NCI-H1694 treated with DMSO at 0.1 percent for 48 hours (cell line): ENCODE measurements around the gene DNMT3A.

ENCODE experiments used
- DNase-seq: peaks from one replicate; lab custom pipeline; 2025; lab: John Stamatoyannopoulos, UW

The DNMT3A gene

DNA sequence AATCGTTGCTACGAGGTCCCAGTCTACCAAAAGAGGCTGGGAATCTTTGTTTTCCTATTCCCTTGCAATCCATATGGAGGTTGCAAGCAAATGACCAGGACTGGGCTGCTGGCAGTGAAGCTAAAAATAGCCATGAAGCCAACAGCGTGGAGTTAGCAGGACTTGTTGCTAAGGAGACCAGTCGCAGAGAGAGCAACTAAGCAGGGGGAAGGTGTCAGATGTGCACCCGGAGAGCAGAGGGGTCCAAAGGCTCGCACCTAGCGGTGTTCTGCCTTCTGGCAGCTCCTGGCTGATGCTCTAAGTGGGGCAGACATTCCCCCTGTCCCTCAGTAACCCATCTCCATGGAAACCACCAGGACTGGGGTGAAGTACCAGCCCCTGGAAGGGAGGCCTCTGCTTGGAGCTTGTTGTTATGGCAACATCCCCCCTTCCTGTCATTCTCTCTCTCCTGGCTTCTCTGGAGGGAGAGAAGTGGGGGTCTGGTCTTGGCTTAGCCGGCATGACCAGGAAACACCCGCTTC is 84.6 kb downstream of the DNMT3A start:
- DNase-seq: no peak

DNA sequence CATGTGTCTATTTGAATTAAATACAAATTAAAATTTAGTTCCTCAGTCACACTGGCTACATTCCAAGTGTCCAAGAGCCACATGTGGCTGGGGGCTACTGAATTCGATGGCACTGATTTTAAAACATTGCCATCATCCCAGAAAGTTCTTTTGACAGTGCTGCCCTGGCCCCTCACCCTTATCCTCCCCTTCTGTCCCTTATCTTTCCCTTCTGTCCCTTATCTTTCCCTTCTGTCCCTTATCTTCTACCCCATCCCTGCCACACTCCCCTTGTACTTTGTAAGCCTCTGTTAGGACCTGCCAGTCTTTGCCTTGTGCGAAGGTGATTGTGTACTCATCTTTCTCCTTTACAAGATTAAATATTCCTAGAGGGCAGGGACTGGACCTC is 85.2 kb downstream of the DNMT3A start:
- DNase-seq: no peak

DNA sequence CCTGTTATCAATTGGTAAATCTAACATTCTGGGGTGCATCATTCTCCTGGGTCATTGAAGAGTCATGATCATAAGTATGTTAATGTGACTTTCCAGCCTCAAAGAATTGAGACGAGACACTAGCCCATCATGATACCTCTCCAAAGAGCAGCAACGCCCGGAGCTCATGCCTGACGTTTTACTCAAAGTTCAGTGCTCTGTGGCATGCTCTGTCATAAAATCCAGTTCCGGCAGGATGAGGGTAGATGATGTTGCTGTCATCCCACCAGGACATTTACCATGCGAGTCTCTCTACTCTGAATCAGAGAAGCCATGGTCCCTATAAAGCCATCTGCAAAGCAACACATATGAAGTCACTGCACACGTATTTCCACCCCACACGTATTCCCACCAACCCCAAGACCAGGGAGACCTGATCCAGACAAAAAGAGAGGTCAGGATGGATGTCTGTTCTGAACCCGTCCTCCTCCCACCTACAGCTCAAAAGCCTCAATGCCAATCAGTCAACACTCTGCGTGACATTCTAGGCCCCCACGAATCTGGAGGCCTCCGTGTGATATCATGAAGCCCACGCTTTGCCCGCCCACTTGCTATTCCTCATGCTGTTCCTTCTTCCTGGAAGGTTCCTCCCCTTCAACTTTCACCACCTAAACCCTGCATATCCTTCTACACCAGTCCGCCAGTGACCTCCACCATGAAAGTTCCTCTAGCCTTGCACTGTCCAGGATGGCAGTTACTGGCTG is 85.8 kb downstream of the DNMT3A start:
- DNase-seq: no peak

DNA sequence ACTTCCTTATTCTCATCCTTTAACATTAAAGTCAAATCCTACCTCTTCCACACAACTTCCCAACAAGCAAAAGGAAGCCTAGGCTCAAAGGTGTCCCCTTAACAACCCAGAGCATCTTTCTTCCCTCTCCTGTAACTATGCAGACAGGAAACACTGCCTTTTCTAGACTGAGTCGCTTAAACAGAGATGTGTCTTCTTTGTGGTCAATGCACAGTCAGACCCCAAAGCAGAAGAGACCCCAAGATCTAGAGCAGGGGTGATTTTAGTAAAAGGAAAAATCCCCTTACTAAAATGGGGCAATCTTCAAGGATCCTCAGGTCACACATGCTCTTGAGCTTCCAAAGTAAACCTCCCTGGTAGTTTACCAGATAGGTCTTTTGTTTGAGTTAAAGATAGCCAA is 86.8 kb downstream of the DNMT3A start:
- DNase-seq: no peak

DNA sequence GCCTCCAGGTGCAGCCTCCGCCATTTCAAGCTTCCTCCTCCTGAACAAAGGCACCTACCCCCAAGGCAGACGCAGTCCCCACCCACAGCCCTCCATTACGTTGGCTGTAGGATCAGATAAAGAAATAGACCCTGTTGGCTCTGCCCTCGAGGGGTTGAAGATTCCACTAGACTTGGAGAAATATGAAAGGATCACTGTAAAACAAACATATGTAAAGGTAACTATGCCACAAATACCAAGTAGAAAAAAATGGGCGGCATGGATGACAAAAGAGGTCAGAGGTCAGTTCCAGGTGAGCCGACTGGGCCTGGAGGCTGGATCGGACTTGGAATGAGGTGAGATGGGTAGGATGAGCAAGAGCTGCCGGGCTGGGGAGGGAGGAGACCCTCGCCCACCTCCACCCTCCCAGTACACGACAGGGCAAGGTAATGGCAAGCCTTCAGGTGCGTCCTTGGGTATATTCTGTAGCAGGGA is 88.5 kb downstream of the DNMT3A start:
- no peak for DNase-seq

DNA sequence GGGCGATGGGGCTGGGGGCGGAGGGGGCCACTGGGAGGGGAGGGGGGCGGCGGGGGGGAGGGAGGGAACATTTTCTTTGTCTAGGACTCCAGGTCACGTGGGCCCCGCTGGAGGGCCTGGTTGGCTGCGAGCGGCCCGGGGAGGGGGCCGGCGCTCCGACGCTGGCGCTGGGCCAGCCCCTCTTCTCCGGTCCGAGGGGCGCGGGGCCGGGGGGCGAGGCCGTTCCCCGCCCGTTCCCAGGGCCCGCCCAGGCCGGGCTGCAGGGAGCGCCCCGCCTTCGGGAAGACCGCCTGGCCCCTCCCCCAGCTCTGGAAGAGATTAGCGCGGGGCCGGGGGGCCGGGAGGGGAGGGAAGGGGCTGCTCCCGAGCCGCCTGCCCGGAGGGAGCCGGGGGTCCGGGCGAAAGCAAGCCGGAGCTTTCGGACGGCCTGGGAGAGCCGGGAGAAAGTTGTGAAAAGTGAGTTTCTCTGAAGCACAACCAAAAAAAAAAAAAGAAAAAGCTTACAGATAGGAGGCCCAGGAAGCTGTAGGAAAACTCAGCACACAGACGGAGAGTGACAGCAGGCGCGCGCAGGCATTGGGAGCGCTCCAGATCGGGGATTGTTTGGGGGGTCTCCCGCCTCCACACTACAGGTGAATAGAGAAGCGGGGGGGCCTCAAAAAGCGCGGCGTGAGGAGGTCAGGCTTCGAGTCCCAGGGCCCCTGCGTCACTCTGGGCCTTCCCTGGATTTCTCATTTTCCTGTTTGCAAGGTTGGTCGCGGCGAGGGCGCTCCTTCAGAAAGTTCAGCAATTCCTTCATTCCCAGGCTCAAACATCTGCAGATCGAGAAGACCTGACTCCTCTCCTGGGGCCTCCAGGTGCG is 89.2 kb downstream of the DNMT3A start:
- peak; percentile 88 for DNase-seq

DNA sequence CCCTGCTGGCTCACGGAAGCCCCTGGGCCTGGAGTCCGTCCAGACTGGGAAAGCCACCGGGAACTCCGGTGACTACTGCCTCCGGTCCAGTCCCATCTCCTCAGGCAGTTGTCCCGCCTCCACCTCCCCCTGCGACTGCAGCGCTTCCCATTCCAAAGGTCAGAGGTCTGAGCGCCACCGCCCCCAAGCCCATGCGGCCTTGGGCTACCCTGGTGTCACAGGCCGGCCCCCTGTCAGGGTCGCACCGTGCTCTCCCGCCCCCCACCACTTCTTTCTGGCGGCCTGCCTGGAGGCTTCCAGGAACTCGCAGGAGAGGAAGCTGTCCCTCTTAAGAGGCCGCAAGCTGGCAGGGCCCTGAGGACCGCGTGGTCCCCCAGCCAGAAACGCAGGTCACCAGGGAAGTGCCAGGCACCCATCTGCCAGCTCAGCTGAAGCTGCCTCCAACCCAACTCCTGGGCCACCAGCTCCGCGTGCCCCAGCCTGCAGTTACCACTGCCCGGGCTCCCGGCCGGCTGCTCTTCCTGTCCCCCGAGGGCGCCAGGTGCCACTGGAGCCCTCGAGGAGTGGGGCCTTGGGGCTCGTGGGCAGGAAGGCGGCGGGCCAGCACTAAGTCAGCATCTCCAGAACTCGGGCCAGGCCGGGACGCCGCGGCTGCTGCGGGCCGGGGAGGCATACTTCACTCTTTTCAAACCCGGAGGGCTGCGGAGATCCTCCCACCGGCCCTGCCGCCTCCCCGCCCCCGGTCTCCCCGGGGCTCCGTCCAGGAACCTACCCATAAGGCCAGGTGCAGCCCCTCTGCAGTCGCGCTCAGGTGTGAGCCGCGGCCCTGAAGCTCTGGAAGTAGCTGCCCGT is 90.1 kb downstream of the DNMT3A start:
- DNase-seq: peak; percentile 33

DNA sequence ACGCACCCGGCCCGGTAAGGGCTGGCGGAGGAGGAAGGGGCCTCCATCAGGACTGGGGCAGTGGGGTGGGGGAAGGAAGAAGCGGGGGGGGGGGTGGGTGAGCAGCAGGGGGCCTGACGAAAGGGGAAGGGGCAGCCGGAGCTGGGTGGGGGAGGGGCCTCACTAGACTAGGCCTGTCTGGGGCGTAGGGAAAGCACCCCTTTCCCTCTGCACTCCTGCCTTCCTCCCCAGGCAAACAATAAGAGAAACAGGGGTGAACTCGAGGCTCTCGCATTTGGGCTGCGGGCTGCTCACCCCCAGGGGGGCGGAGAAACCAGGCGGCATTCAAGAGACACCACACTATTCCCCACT is 90.7 kb downstream of the DNMT3A start:
- no peak for DNase-seq

DNA sequence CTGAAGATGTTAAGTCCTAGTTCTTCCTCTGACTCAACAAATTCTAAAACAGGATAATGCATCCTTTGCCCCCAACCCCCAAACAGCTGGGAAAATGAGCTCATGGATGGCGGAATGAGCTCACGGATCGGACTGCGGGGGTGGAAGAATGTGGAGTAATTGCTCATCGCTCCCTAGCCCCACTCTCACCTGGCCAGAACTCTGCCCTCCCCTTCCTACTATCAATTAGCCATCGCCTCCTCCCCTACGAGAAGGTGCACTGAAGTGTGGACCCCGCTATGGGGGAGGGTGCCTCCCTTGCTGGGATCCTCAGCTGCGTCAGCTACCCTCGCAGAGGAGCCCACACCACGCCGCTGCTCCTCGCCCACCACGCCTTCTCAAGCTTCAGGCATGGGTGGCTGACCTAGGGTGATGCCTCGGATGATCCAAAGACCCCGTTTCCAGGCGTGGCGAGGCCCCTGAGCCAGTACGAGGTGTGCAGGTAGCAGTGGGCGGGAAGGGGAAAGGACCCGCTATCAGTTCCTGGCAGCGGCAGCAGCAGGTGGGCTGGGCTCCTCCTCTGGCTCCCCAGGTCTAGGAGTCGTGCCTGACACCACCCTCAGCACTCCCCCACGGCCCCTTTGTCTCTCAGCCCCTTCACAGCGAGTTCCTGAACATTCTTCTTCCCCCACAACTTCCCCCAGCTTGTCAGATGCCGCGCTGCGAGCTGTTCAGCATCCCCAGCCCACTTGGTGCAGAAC is 91.2 kb downstream of the DNMT3A start:
- DNase-seq: no peak

DNA sequence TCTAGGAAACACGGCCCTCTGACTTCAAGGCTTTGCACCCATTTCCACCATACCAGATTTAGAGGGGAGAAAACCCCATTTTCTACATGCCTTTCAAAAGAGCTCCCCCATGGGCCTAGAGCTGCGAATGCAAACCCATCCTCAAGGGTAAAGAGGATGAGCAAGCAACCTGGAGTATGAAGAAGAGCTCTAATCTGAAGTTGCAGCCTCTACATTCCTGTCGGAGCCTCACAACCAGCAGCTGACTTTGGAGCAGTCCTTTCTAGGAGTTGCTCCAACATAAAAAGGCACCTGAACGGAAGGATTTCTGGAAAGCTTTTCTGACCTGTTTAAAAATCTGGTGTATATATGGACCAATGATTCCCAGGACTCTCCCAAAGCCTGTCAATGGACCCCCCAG is 91.9 kb downstream of the DNMT3A start:
- no peak for DNase-seq

DNA sequence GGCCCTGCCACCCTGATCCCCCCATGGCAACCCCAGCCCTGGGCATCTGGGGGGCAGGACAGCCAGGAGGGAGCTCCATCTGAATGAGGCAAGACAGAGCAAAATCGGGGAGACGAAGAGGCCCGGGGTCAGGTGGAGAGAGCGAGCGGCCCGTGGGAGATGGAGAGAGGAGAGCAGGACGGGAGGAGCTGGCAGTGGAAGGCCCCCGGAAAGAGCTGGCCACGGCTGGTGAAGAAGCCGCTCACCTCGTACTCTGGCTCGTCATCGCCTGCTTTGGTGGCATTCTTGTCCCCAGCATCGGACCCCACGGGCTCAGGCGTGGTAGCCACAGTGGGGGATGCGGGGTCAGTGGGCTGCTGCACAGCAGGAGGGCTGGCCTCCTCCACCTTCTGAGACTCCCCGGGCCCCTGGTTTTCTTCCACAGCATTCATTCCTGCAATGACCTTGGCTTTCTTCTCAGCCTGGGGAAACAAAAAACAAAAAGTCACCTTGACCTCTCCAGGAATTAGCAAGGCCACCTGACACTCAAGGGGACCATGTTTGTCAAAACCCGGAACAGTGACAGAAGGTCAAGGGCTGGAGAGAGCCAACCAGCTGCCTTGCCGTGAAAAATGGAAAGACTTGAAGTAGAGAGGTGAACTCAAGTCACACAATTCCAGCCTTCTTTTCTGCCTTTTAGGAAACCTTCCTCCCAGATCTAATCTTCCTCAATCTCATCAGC is 93.8 kb downstream of the DNMT3A start:
- DNase-seq: no peak

DNA sequence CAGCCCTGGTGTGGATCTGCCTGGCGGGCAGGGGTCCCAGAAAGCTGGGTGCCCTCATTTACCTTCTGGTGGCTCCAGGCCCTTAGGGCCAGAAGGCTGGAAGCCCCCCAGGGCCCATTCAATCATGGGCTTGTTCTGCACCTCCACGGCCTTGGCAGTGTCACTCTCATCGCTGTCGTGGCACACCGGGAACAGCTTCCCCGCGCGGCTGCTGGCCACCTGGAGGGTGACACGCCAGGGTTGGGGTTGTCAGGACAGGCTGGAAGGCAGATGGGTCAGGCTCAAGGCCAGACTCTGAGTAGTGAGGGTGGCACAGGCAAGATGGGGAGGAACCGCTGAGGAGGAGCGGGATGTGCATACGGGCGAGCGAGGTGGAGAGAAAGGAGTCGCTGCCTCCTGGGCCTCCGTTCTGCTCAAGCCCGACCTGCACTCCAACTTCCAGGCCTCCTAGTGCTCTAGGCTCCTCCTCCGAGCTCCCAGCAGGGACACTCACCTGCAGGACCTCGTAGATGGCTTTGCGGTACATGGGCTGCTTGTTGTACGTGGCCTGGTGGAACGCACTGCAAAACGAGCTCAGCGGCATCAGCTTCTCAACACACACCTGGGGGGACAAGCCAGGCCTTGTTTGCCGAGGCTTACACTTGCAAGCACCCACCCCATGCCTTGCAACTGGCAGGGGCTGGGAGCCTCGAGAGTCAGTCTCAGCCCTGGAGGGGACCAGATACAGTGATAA is 95.0 kb downstream of the DNMT3A start:
- DNase-seq: no peak

DNA sequence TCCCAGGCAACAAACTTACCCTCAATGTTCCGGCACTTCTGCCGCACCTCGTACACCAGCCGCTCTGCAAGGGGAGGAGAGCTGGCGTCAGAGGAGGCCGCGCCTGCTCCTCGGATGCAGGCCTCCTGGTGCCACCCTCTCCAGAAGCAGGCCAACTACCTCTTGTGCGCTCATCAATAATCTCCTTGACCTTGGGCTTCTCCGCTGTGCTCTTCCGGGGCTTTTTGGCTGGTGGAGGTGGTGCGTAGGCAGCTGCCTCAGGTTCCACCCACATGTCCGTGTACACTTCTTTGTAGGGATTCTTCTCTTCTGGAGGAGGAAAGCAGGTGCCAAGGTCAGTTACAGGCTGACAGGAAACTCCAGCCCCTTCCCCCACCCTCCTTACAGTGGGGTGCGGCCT is 95.7 kb downstream of the DNMT3A start:
- DNase-seq: no peak

DNA sequence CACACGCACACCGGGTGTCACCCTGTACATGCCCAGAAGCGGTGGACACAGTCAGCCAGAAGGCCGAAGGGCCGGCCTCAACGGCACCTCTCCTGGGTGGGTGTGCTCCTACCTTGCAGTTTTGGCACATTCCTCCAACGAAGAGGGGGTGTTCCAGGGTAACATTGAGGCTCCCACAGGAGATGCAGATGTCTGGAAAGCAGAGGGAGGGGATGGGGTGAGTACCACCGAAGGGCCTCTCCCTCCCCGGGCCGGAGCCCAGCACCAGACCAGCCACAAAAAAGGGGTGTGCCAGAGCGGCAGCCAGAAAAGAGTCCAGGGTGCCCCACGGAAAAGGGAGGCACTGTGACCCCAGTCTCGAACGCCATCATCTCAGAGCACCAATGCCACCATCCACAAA is 96.6 kb downstream of the DNMT3A start:
- DNase-seq: no peak

DNA sequence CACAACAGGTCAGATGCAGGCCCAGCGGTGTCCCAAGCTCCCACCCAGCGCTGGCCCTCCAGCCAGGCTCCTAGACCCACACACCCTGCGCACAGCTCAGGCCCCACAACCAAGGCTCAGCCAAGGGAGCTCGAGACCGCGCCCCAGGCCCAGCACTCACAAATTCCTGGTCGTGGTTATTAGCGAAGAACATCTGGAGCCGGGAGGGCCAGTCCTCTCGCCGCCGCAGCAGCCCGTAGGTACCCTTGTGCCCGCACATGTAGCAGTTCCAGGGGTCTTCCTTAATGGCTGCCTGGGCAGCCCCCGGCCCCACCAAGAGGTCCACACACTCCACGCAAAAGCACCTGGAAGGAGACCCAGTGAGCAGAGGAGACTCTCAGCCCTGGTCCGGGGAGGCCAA is 97.7 kb downstream of the DNMT3A start:
- DNase-seq: no peak

DNA sequence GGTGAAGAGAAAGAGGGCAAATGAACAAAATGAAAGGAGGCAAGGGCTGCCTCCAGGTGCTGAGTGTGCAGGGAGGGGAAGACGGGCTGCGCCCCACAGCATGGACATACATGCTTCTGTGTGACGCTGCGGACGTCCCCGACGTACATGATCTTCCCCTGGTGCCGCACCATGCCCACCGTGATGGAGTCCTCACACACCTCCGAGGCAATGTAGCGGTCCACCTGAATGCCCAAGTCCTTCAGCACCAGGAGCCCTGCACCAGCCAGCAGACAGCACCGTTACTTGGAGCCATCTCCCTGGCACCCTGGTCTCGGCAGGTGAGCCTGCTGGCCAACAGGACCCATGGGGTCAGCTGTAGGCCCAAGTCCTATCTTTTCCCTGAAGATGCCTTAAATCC is 100.3 kb downstream of the DNMT3A start:
- DNase-seq: no peak

DNA sequence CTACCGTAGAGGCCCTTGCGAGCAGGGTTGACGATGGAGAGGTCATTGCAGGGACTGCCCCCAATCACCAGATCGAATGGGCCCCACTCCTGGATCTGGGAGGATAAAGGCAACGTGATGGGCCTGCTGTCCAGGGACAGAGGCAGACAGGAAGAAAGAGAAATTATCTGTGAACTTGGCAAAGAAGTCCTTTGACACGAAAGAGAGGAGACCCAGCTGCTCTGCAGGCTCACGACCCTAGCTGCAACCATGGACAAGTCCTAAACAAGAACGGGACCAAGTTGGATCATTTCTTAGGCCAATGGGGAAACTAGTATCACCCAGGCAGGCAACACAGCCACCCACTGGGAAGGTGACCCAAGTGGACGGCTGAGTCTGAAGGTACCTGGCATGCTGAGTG is 101.1 kb downstream of the DNMT3A start:
- no peak for DNase-seq

DNA sequence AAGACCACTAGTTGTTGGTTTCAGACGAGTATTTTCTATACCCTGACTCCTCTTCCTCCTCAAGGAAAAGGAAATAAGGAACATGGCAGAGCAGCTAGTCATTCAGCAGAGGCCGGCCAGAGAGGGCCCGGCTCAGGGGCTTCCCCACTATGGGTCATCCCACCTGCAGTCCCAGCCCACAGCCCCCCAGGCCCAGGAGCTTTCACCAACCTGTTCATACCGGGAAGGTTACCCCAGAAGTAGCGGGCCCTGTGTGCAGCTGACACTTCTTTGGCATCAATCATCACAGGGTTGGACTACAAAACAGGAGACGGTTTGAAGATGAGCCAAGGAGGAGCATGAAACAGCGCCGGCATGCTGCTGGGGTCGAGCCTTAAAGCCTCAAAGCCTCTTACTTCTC is 102.8 kb downstream of the DNMT3A start:
- no peak for DNase-seq

DNA sequence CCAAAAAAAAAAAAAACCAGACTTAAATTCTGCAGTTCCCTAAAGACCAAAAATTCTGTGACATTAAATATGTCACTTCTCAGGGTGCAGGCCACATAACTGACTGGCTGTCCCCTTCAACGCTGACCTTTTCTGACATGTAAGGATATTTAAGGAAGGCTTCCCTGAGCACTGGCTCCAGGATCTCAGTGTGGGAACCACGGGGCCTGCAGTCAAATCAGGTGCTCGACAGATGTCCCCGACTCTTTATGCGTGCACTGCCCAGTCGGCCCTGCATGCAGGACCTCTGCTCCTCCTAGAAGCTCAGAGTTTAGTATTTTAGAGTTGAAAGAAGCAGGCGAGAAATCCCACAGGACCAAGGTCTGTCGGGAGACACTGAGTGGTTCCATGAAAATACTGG is 104.0 kb downstream of the DNMT3A start:
- no peak for DNase-seq

DNA sequence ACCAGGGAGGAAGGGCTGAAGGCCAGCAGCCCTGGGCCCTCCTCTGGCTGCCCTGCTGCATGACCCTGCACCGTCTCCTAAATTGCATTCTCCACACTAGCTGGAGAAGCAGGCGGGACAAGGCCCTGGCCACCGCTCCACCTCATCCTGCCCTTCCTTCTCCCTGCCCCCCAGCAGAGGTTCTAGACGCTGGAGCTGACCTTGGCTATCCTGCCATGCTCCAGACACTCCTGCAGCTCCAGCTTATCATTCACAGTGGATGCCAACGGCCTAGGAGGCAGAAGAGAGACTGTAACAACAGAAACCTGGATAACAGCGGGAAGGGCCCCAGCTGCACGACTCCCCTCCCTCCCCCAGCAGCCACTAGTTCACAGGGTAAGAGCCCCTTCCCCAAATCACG is 105.0 kb downstream of the DNMT3A start:
- DNase-seq: no peak
